ENCODE results near the gene ARMH4. TPM values are rescaled to one million over a fixed set of nuclear protein-coding genes. Genes with fewer than 3 reads are reported as not detected.

The ARMH4 gene
- total and polyA plus RNA-seq, 10 donors, result 0.02 to 3.7 (median 1.2) TPM

DNA sequence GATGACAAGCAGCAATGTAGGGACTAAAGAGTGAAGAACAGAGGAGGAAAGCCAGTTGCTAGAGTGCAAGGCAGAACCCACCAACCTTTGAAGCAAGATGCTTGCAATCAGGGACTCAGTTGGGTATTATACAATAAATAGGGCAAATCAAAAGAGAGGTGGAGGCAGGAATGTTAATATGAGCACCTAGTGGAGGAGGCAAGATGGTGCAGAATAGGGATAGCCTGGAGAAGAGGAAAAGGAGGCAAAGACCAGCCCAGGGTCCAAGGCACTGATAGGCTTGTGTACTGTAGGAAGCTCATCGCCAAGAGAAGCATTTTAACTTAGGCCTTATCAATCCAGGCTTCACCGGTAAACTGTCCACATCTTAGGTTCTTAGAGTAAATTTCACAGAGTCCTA, 137.2 kb downstream of the ARMH4 start:
- Histone ChIP-seq H3K4me3 (no peak overlapping the region), H3K27ac (no peak overlapping the region), H3K4me1 (no peaks in the 10 kb centered on the region), H3K9me3 (peaks cover 0 to 7% (median 0%) of the 10 kb centered on the region in 8 donors), H3K27me3 (replicated peaks in 1 of 7) (no peaks in the 10 kb centered on the region), H3K36me3 (no peaks in the 10 kb centered on the region)
- 85 to 100% (median 95%) methylated on average over 2 of the region's 2 CpGs for WGBS, 5 donors
- intact Hi-C loops (cut with DNase I; ENCODE audit: low total_unique reads), result no loop called here
- TF ChIP-seq, protein P1, sequence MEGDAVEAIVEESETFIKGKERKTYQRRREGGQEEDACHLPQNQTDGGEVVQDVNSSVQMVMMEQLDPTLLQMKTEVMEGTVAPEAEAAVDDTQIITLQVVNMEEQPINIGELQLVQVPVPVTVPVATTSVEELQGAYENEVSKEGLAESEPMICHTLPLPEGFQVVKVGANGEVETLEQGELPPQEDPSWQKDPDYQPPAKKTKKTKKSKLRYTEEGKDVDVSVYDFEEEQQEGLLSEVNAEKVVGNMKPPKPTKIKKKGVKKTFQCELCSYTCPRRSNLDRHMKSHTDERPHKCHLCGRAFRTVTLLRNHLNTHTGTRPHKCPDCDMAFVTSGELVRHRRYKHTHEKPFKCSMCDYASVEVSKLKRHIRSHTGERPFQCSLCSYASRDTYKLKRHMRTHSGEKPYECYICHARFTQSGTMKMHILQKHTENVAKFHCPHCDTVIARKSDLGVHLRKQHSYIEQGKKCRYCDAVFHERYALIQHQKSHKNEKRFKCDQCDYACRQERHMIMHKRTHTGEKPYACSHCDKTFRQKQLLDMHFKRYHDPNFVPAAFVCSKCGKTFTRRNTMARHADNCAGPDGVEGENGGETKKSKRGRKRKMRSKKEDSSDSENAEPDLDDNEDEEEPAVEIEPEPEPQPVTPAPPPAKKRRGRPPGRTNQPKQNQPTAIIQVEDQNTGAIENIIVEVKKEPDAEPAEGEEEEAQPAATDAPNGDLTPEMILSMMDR (IDR thresholded peaks at IDR 0.05 in 8 of 11, conservative IDR thresholded peaks at IDR 0.05 in 3 of 11), result no peak
- no peak for TF ChIP-seq POLR2AphosphoS5 (IDR thresholded peaks at IDR 0.05)
- no peak for TF ChIP-seq POLR2A (IDR thresholded peaks at IDR 0.05)
- DNase-seq, result no peak

DNA sequence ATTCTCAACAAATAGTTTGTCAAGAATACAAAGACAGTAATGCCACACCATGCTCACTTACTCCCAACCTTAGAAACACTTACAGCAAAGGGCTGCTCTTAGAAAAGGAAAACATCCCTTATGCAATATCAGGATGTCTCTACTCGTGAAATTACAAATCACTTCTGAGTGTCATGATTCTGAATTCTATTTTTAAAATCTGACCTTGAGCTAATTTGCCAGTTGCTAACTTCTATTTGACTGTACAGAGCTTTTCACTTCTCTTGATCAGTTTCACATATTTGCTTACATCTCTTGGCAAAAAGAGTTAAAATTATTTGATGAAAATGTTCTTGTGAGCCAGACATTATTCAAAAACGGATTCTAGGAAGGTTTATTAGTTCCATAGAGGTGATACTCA, 149.4 kb downstream of the ARMH4 start:
- H3K4me1 ChIP-seq, result no peaks in the 10 kb centered on the region
- H3K4me3 ChIP-seq, result no peak overlapping the region
- WGBS, 5 donors, result 37 to 50% (median 45%) methylated on average over 2 of the region's 2 CpGs
- H3K9me3 ChIP-seq, result no peaks in the 10 kb centered on the region
- no peak for DNase-seq
- no peaks in the 10 kb centered on the region for H3K36me3 ChIP-seq
- H3K27ac ChIP-seq, result no peak overlapping the region
- TF ChIP-seq, protein P1 (IDR thresholded peaks at IDR 0.05 in 8 of 11, conservative IDR thresholded peaks at IDR 0.05 in 3 of 11), result no peak
- TF ChIP-seq POLR2A (IDR thresholded peaks at IDR 0.05) (no peak), POLR2AphosphoS5 (IDR thresholded peaks at IDR 0.05) (no peak)
- intact Hi-C loops (cut with DNase I; ENCODE audit: low total_unique reads), result no loop called here
- H3K27me3 ChIP-seq (replicated peaks in 1 of 7), result no peaks in the 10 kb centered on the region

DNA sequence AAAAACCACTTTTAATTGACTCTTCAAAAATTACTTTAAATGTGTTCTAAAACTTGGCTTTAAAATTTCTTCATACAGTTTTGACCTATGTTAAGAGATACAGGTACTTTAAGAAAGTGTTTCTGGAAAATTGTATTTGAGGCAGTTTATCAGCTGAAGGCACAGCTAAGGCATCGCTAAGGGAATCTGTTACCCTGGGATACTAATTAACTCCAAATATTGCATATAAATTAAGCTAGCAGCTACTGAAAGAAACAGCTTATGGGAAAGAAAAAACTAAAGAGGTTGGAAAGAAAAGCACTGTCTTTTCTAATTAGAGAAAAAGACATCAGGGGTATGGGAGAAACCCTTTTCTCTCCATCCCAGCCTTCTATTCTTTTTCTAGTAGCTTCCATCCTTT, 152.0 kb downstream of the ARMH4 start:
- TF ChIP-seq POLR2AphosphoS5 (IDR thresholded peaks at IDR 0.05), result no peak
- TF ChIP-seq, protein P1 (IDR thresholded peaks at IDR 0.05 in 8 of 11, conservative IDR thresholded peaks at IDR 0.05 in 3 of 11), result no peak
- TF ChIP-seq POLR2A (IDR thresholded peaks at IDR 0.05), result no peak
- Histone ChIP-seq H3K4me1 (no peaks in the 10 kb centered on the region), H3K27me3 (replicated peaks in 1 of 7) (no peaks in the 10 kb centered on the region), H3K4me3 (no peak overlapping the region), H3K27ac (no peak overlapping the region), H3K36me3 (no peaks in the 10 kb centered on the region), H3K9me3 (no peaks in the 10 kb centered on the region)
- DNase-seq, result no peak
- WGBS, 5 donors, result 95 to 100% (median 98%) methylated on average over 1 of the region's 1 CpG
- intact Hi-C loops (cut with DNase I; ENCODE audit: low total_unique reads), result no loop called here

DNA sequence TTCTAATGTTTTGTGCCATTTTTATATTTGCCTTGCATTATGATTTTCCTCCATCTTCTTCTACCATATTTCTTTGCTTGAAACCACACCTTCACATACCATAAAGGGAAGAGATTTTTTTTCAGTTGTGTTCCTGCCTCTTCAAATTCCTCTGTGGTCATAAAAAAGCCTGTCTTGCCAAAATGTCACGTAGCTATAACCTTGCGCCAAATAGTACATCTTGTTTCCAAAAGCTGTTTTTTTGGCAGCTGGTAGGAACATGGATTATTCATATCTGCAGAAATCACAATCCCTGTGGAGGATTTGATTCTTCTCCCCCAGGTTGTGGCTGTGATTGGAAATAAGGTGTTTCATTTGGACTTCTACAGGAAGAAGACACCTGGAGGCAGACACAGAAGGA, 152.5 kb downstream of the ARMH4 start:
- Histone ChIP-seq H3K4me1 (no peaks in the 10 kb centered on the region), H3K27me3 (replicated peaks in 1 of 7) (no peaks in the 10 kb centered on the region), H3K4me3 (no peak overlapping the region), H3K36me3 (no peaks in the 10 kb centered on the region), H3K9me3 (no peaks in the 10 kb centered on the region), H3K27ac (no peak overlapping the region)
- DNase-seq, result no peak
- intact Hi-C loops (cut with DNase I; ENCODE audit: low total_unique reads), result no loop called here
- TF ChIP-seq POLR2A (IDR thresholded peaks at IDR 0.05), result no peak
- TF ChIP-seq, protein P1 (IDR thresholded peaks at IDR 0.05 in 8 of 11, conservative IDR thresholded peaks at IDR 0.05 in 3 of 11), result no peak
- TF ChIP-seq POLR2AphosphoS5 (IDR thresholded peaks at IDR 0.05), result no peak
- WGBS, 5 donors, result 73 to 85% (median 78%) methylated on average over 2 of the region's 2 CpGs

All from spleen (tissue), 11 donors.